NCI-H1930 (cell line): ENCODE data around the gene ZNF764.
"Not testable (repeated sequence)": the region's sequence is repeated elsewhere in the genome, so short reads cannot be mapped to it uniquely, and the experiment has no call there.

Source experiments
- DNase-seq, 2 experiments: peaks; one replicate each; lab custom pipeline; 2025; lab: John Stamatoyannopoulos, UW

ZNF764 gene

DNA sequence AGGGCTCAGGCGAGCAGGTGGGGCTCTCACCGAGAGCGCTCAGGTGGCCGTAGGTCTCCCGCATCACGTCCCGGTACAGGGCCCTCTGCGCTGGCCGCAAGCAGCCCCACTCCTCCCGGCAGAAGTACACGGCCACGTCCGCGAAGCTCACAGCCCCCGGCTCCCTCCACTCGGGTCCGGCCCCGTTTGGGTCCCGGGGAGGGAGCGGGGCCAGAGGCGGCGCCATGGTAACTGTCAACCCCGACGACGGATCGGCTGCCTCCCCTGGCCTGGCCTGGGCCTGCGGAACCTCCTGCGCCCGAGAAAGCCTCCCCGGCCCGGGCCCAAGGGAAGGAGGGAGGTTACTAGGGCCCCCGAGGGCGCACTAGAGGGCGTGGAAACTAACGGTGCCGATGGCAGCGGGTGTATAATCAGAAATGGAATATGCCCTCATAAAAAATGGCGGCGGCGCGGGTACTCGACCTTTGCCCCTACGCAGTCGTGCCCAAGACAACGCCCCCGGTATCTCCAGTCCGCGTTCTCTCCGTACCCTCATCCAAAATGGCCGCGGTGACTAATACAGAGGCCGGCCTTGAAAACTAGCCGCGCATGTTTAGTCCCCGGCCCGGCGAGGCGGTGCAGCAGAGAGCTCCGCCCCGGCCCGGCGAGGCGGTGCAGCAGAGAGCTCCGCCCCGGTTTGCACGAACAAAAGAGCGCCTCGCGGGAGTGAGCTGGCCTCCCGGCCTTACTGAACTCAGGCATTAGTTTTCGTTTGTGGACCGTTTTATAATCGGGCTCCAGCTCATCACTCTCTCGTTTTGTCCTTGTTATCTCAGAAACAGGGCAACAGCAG lies at the start of gene ZNF764:
TSS of gene ZNF764 (minus strand) at position 418 of the 832 bp plus-strand sequence. CDS start at position 226, 192 bp downstream.
- DNase-seq: peak; percentile 97 to 98

- no peak for DNase-seq
Observed at GRCh38 chr16:30606004-30606403, 47.8 kb upstream of the ZNF764 start.

DNA sequence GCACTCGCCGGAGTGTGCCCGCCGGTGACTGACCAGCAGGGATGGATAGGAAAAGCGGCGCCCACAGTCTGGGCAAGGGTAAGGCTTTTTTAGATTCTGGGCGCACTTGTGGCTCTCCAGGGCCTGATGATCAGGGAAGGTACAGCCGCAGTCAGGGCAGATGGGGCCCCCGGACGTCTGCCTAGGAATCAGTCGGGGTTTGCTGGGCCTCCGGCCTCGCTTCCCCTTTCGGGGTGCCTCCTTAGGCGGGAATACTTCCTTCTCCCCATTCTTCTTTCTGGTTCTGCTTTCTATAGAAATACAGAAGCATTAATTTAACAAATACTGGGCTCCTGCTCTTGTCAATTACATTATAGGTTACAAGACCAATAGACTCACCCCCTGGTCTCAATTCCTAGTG lies 47.0 kb upstream of the ZNF764 start:
- DNase-seq: no peak

DNA sequence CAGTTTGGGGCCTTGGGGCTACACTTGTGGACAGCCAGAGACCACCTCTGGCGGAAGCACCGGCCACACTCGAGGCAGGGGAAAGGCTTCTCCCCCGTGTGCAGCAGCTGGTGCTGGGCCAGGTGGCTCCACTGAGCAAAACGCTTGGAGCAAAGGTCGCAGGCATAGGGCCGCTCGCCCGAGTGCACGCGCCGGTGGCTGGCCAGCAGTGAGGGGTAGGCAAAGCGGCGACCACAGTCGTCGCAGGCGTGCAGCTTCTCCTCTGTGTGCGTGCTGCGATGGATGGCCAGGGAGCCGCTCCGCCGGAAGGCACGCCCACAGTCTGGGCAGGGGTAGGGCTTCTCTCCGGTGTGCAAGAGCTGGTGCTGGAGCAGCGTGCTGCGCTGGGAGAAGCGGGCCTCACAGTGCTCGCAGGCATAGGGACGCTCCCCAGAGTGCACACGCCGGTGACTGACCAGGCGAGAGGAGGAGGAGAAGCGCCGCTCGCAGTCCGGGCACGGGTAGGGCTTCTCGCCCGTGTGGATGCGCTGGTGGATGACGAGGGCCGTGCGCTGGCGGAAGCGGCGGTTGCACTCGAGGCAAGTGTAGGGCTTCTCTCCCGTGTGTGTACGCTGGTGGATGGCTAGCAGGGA lies 46.3 kb upstream of the ZNF764 start:
- no peak for DNase-seq

DNA sequence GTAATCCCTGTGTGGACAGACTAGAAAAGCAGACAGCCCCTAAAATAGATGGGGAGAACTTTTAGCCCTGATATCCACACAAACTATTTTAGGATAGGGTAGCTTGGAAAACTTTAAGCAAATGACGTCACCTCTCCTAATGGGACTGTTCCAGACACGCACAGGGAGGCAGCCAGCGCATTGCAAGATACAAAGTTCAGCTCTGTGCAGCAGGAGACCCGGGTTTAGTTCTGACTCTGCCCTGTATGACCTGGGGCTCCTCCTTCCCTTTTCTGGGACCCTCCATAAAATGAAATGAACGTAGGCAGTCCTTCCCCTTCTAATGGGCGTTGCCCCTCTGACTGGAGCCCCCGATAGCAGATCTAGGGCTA lies 45.8 kb upstream of the ZNF764 start:
- no peak for DNase-seq

DNA sequence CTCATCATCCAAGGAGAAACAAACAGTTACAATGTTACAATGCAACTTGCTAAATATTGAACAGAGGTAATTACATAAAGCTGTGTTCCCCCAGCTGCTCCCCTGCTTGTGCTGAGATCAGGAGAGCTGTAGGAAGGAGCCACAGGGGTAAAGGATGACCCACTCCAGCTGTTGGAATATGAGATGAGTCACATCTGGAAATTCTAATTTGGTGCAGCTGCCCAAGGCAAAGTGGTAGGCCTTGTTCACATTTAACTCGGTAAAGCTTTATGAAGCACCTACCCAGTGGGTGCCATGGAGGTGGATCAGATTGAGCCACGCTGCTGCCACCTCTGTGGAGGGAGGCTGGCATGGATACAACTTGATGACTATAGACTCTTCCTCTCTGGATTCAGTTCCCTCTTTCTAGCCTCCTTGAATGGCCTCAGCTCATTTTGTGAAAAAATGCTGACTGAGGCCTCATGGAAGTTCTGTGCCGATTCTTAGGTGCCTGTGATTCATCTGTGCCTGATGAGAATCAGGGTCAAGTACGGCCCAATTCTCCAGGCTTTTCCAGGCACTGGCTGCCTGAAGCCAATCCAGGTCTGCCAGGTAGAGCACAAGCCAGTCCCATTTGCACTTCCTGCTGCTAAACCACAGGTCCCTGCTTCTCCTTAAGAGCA lies 44.6 kb upstream of the ZNF764 start:
- DNase-seq: no peak

DNA sequence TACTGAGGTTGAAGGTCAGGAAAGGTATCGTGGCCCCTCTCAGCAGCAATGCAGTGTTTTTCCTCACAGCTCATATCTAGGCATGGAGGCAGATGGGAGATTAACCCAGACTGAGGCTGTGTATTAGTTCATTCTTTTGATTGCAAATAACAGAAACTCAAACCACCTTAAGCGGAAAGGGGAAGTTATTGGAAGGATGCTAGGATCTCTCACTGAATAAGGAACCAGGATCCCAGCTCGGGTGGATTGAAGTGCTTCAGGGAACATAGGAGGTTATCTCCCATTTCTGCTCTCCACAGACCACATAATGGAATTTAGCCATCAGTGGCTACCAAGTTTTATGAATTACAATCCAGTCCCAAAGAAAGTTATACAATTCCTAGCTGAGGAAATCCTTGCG lies 43.8 kb upstream of the ZNF764 start:
- DNase-seq: no peak

DNA sequence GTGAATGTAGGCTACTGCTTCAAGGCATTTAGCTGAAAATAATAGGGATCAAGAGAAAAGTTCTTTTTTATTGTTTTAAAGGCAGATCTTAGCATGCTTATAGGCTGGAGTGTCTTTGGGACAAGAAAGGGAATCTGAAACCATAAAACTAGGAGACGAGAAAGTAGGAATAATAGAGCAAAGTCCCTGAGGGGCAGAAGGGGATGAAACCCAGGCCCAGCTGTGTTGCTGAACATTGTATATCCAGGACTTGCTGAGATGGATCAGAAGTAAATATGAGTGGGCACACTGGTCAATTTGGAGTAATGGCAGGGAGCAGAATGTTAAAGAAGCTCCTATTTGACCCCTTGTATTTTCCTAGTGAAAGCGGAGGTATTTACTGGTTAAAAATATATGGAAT lies 42.8 kb upstream of the ZNF764 start:
- DNase-seq: no peak

DNA sequence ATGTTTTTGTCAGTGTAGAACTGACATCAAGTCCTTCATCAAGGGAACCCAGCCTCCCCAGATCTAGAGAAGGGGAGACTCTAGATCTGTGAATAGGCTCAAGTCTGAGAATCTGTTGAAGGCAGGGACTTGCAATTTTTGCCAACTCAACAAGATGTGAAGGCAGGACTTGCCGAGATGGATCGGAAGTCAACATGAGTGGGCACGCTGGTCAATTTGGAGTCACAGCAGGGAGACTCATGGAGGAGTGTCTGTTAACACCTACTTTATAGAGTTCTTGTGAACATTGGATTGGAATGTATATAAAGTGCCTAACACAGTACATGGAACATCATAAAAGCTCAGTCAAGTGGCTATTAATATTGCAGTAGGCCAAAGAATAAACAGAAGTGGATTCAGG lies 42.0 kb upstream of the ZNF764 start:
- DNase-seq: no peak

GRCh38 chr16:30592871-30593270 lies 34.7 kb upstream of the ZNF764 start:
- DNase-seq: no peak

- not testable (repeated sequence) for DNase-seq
Observed at GRCh38 chr16:30590869-30591268, 32.7 kb upstream of the ZNF764 start.

DNA sequence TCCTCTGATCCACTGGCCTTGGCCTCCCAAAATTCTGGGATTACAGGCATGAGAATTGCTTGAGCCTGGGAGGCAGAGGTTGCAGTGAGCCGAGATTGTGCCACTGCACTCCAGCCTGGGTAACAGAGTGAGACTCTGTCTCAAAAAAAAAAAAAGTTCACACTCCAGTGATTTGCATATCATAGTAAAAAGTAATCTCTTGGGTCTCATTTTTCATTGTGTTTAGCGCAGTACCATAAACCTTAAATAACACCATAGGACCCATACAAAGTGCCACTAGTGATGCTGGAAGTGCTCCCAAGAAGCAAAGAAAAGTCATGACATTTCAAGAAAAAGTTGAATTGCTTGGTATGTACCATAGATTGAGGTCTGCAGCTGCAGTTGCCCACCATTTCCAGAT lies 31.4 kb upstream of the ZNF764 start:
- DNase-seq: not testable (repeated sequence)

- DNase-seq: no peak
Observed at GRCh38 chr16:30588651-30589050, 30.5 kb upstream of the ZNF764 start.

DNA sequence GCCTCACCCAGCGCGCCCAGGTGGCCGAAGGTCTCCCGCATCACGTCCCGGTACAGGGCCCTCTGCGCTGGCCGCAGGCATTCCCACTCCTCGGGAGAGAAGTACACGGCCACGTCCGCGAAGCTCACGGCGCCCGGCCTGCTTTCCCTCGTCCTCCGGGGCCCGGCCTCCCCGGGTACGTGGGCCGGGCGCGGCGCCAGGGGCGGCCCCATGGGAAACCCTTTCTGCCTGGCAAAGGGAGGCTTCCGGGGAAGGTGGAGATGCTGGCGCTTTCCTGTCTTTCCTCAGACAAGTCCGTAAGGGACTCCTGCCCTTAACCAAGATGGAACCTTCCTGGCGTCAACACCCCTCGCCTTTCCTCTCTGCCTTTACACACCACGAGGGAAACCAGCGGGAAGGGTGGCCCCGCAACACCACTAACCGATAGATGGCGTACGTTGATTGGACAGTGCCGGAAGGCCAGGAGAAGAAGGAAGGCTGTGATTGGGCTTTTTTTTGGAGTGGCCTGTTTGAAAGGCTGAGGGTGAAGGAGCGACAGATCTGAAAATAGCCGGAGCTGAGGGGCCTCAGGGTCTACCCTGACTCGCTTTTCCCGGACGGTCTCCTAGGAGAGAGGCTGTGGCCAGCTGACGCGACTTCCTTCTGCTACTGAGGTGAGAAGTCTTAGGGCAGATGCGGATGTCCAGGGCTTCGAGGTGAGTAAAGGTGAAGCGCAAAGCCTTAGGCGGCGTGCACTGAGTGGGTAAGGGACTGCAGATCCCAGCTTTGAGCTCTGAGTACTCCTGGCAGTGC lies 27.4 kb upstream of the ZNF764 start, which contains the start of gene ZNF785:
TSS of gene ZNF785 (minus strand) at position 298 of the 792 bp plus-strand sequence. CDS start at position 212, 86 bp downstream.
- peak; percentile 99 for DNase-seq

DNA sequence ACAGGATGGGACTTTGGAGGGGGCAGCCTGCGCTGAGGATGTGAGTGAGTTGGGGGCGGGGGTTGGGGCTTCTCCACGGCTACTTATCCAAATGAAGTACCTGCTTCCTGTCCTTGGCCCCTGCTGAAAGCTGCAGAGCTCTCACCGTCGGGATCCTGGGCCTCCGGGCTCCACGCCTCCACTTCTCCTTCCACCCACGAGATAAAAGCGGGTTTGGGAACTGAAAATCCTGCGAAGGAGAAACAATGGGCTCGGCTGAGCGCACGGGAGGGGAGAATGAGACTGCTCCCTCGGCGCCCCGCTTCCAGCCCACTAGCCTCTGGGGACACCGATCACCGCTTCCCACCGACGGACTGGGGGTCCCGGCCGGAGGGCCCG lies 26.8 kb upstream of the ZNF764 start:
- DNase-seq: no peak

GRCh38 chr16:30582611-30583340 lies 24.6 kb upstream of the ZNF764 start:
- no peak for DNase-seq

GRCh38 chr16:30581457-30581856 lies 23.3 kb upstream of the ZNF764 start:
- no peak for DNase-seq

- no peak for DNase-seq
Observed at GRCh38 chr16:30574678-30575077, 16.5 kb upstream of the ZNF764 start.

DNA sequence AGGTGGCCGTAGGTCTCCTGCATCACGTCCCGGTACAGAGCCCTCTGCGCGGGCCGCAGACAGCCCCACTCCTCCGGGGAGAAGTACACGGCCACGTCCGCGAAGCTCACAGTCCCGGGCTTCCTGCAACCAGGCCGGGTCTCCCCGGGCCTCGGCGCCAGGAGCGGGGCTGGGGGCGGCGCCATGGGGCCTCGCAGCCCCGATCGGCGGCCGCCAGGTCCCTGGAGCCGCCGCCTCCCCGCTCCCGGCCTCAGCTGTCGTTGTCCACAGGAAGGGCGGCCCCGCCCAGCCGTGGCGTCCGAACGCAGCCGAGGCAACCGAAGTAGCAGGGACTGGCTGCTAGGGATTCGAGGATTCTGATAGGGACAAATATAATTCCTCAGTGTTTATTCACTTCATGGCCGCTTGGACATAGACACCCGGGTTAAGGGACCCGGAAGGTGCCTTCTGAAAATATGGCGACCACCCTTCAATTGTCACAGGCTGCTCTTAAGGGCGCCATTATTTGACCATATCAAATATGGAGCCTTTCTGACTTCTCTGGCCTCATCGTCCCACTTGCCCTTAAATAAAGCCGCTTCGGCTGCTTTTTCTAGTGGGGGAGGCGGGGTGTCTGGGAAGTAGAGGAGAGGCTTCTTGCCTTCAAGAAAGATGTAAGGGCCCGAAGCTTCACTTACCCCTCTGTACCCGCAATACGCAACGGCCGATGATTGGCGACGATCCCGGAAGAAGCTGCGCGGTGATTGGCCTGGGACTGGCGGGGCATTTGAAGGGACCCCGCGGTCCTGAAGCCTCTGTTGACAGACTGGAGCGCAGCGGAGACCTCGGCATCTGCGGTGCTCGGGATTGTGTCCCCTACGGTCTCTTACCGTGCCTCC lies 13.5 kb upstream of the ZNF764 start, which contains the start of gene ZNF688:
TSS of gene ZNF688 (minus strand) at position 270 of the 878 bp plus-strand sequence. CDS start at position 185, 85 bp downstream.
- peak; percentile 88 to 90 for DNase-seq
